DMS 273 treated with DMSO at 0.1 percent for 48 hours (cell line): ENCODE measurements around the gene ARNT2.

Source experiments
- DNase-seq: peaks from one replicate; lab custom pipeline; 2025; lab: John Stamatoyannopoulos, UW

The ARNT2 gene

GRCh38 chr15:80411788-80412288 is 7.7 kb downstream of the ARNT2 start:
- DNase-seq, result no peak

DNA sequence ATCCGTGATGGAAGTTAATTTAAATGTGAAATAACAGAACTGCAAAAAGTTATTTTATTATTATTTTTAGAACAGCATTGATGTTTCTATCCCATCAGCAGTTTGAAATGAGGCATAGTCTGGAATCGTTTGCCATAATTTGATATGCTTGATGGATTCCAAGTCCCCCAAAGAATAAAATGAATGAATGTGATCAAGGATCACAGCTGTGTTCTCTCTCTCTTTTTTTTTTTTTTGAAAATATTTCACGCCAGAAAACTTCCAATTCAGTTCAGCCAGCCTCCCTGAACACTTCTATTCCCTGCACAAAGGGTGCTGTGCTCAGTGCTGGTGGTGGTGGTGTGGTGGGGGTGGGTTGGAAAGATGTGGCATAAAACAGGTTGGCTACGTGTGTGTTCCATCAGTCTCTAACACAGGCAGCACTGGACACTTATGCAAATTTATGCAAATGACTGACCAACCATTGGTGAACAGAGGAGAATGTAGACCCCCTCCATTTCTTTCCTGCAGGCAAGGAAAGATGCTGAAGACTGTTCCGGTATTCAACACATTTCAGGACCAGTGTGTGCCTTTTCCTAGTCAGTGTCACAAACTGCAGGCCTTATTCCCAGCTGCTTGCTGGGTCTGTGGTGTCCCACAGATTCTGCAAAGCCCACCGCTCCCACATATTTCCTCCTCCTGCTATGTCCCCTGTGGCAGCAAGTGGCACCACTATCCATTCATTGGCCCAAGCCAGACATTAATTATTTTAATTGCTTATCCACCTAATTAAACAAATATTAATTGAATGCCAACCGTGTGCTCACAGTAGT is 10.6 kb downstream of the ARNT2 start:
- DNase-seq, result no peak

GRCh38 chr15:80415358-80415670 is 11.1 kb downstream of the ARNT2 start:
- DNase-seq, result no peak

DNA sequence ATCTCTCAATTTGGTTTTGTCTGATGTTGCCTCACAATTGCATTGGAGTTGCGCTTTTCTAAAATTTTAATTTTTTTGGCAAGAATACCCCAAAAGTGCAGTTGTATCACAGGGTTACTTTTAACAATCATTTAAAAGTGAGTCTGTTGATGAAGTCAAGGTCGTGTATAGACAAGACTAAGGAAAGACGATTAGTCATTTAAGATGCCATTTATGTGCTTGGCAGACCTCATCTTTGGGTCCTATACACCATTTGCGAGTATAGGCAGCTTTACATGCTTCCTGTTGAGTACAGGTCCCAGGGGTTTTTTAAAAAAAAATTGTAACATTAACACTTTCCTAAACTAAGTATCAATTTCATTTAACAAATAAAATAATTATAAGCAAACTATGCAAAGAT is 12.5 kb downstream of the ARNT2 start:
- DNase-seq, result no peak

DNA sequence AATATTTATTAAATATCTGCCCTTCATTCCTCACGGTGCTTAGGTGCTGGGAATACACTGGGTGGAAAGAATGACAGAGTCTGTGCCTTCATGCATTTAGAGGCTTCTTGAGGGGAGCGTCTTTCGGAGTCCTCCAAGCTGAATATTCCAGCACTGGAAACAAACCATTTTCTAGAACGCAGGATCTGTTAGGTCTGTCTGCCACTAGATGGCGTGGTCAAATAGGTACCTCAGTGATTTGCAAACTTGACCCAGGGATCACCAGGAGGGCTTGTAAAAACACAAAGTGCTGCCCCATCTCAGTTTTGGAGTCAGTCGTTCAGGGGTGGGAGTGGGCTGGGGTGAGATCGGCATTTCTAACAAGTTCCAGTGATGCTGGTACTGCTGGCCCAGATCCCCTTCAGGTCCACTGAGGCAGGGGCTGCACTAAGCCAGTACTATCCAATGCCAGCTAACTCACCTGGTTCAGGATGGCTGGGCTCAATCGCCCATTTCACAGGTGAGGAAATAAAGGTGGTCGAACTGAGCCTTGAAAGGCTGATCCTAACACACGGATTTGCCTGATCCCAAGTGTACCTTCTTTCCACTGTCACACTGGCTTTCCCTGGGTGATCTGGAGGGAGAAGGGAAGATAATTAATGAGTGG is 14.8 kb downstream of the ARNT2 start:
- no peak for DNase-seq

GRCh38 chr15:80419546-80419945 is 15.4 kb downstream of the ARNT2 start:
- DNase-seq, result no peak

DNA sequence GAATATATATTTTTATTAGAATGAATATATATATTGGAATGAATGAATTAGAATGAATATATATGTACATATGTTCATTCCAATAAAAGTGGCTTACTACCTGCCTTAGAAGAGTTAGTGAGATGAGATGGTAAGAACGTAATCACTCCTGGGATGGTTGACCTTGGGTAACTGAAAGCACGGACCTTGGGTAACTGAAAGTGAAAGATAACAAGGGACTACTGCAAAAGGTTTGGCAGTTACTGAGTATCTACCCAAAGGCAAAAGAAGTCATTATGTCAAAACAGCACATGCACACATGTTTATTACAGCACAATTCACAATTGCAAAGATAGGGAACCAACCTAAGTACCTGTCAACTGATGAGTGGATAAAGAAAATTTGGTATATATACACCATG is 16.5 kb downstream of the ARNT2 start:
- DNase-seq, result no peak

DNA sequence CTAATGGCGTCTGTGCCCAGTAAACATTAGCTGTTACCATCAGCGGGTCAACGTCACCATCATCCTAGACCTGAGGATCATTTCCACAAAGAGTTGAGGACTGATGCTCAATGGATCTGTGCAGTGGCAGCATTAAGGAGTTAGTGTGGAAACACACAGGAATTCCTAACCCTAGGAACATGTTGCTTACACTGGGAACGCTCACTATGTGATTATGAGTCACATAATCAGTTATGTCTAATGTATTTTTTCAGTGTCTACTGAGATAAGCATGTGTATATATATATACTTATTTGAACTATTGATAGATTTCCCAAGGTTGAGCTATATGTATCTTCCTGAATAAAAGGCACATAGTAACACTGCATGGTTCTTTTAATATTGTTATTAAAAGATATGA is 19.0 kb downstream of the ARNT2 start:
- no peak for DNase-seq

DNA sequence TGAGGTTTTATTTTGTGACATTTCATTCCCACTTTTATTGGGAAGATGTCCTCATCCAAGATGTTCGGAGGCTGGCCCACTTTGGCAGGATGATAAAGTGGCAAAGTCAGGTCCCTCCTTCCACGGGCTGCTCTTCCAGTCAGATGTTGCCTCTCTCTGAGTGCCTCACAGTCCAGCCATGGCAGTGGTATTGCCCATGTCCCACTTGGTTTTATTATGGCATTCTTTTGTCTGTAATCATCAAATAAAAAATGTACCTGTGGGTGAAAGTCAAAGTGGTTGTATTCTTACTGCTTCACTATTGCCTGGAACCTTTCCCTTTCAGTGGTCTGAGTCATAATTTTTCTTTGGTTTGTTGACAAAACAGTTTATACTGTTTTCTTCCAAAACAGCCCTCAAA is 20.2 kb downstream of the ARNT2 start:
- no peak for DNase-seq

GRCh38 chr15:80426316-80426715 is 22.1 kb downstream of the ARNT2 start:
- DNase-seq, result no peak

- DNase-seq, result no peak
Observed at GRCh38 chr15:80429964-80430363, 25.8 kb downstream of the ARNT2 start.

GRCh38 chr15:80431635-80432344 is 27.6 kb downstream of the ARNT2 start:
- no peak for DNase-seq

- no peak for DNase-seq
Observed at GRCh38 chr15:80432345-80432702, 28.1 kb downstream of the ARNT2 start.

- DNase-seq, result no peak
Observed at GRCh38 chr15:80433836-80434235, 29.7 kb downstream of the ARNT2 start.

- DNase-seq, result no peak
Observed at GRCh38 chr15:80434926-80435720, 30.9 kb downstream of the ARNT2 start.

DNA sequence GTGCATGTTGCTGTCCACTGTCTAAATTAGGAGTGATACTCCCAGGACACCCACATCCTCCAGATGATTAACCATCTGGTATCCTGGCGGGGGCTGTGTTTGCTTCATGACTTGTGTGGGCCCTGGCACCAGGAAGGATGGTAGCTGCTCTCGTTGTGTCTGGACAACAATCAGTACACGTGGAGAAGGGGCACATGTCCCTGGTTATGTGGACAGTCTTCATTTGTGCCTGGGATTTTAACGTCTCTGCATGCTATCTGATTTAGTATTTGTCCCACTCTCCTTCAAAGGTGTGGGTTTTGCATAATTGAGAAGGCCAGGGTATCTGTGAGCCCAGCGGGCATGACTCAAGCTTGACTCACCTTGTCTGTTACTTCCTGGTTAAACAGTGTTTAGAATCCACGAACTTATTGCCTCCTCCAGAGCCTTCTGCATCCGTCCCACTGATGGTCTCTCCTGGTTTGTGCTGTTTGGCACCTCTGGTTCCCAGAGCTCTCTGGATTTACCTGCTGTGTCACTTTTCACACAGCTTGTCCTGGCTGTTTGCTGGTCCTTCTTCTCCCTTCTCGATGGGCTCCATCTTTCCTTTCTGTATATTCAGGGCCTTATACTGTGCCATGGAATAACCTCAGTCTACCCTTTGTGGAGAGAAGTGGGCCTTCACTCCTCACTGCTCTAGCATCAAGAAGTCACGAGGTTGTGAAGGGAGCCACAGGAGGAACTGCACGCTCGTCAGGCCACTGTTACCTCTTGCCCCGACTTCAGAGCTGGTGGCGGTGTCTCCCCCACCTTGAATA is 32.5 kb downstream of the ARNT2 start:
- DNase-seq, result no peak

- DNase-seq, result no peak
Observed at GRCh38 chr15:80437334-80437891, 33.2 kb downstream of the ARNT2 start.

- DNase-seq, result no peak
Observed at GRCh38 chr15:80439140-80439539, 35.0 kb downstream of the ARNT2 start.

- DNase-seq, result no peak
Observed at GRCh38 chr15:80440024-80440423, 35.8 kb downstream of the ARNT2 start.

- DNase-seq, result no peak
Observed at GRCh38 chr15:80441041-80441440, 36.9 kb downstream of the ARNT2 start.

GRCh38 chr15:80441714-80442113 is 37.5 kb downstream of the ARNT2 start:
- DNase-seq, result no peak
